HEK293 (cell line): Measurements from ENCODE around the gene CDC42BPA.
"Not testable (repeated sequence)": the region's sequence is repeated elsewhere in the genome, so short reads cannot be mapped to it uniquely, and the experiment has no call there.

ENCODE experiments used
- CTCF ChIA-PET: fragments of 350-600 bp; formaldehyde crosslinking; extraction: SDS; loops from one replicate; lab custom pipeline; 2021; ENCODE audit warnings: antibody characterized with exemption; lab: Yijun Ruan, JAX
- POLR2A ChIA-PET: fragments of 300-600 bp; formaldehyde crosslinking; extraction: SDS; loops from one replicate; lab custom pipeline; 2020; ENCODE audit warnings: antibody characterized with exemption, inconsistent platforms; lab: Yijun Ruan, JAX
- H3K27ac ChIP-seq: fragments of 200-500 bp; sonication (Bioruptor generic); 2 replicates; pipeline ENCODE4 v1.5.1; 2014; ENCODE audit warnings: low read depth, low read length, control low read depth, inconsistent platforms; ENCODE audit errors: extremely low read depth
- H3K36me3 ChIP-seq, 2 experiments: fragments of 200-500 bp in 1 of 2; sonication (Bioruptor generic) in 1 of 2; 1 replicate in 1 of 2; 2 replicates in 1 of 2; pipeline ENCODE4 v1.5.1; 2014 to 2017; ENCODE audit warnings: inconsistent platforms in 2 of 2, low read length in 2 of 2; ENCODE audit not compliant: control insufficient read depth in 2 of 2, insufficient read depth in 1 of 2
- H3K4me1 ChIP-seq: fragments of 200-500 bp; sonication (Bioruptor generic); 2 replicates; pipeline ENCODE4 v1.5.1; 2014; ENCODE audit warnings: mild to moderate bottlenecking, low read length, inconsistent platforms; ENCODE audit not compliant: control insufficient read depth, insufficient read depth
- H3K4me3 ChIP-seq: 2 replicates; pipeline ENCODE4 v1.5.1; 2011; ENCODE audit warnings: low read depth, mild to moderate bottlenecking, control low read depth, low read length, moderate library complexity
- H3K9me3 ChIP-seq: fragments of 200-500 bp; sonication (Bioruptor generic); 2 replicates; pipeline ENCODE4 v1.5.1; 2014; ENCODE audit warnings: low read depth, low read length, inconsistent platforms; ENCODE audit not compliant: control insufficient read depth, insufficient read depth
- PRDM2 ChIP-seq: fragments of 450-650 bp; formaldehyde crosslinking; IDR thresholded peaks from 2 replicates; pipeline ENCODE4 v1.5.1; 2016; ENCODE audit warnings: missing biosample characterization, missing genetic modification characterization, borderline replicate concordance
- SP7 ChIP-seq: fragments of 450-650 bp; formaldehyde crosslinking; IDR thresholded peaks from 2 replicates; pipeline ENCODE4 v1.5.1; 2016; ENCODE audit warnings: missing biosample characterization, missing genetic modification characterization
- ZBTB17 ChIP-seq: fragments of 450-650 bp; formaldehyde crosslinking; IDR thresholded peaks from 2 replicates; pipeline ENCODE4 v1.5.1; 2016; ENCODE audit warnings: missing biosample characterization, missing genetic modification characterization
- ZFP41 ChIP-seq: fragments of 450-650 bp; formaldehyde crosslinking; IDR thresholded peaks from 2 replicates; pipeline ENCODE4 v1.5.1; 2016; ENCODE audit warnings: missing biosample characterization, missing genetic modification characterization, borderline replicate concordance
- ZNF140 ChIP-seq: fragments of 450-650 bp; formaldehyde crosslinking; IDR thresholded peaks from 2 replicates; pipeline ENCODE4 v1.5.1; 2016; ENCODE audit warnings: missing biosample characterization, missing genetic modification characterization
- ZNF302 ChIP-seq: fragments of 450-650 bp; formaldehyde crosslinking; IDR thresholded peaks from 2 replicates; pipeline ENCODE4 v1.5.1; 2016; ENCODE audit warnings: missing biosample characterization, missing genetic modification characterization, low read depth
- ZNF48 ChIP-seq: fragments of 450-650 bp; formaldehyde crosslinking; IDR thresholded peaks from 2 replicates; pipeline ENCODE4 v1.5.1; 2016; ENCODE audit warnings: missing biosample characterization, missing genetic modification characterization
- ZNF558 ChIP-seq: fragments of 450-650 bp; formaldehyde crosslinking; IDR thresholded peaks from 2 replicates; pipeline ENCODE4 v1.5.1; 2016; ENCODE audit warnings: missing biosample characterization, missing genetic modification characterization
- ZNF624 ChIP-seq: fragments of 450-650 bp; formaldehyde crosslinking; IDR thresholded peaks from 2 replicates; pipeline ENCODE4 v1.5.1; 2017; ENCODE audit warnings: missing biosample characterization, missing genetic modification characterization
- TF ChIP-seq, protein P1 (sequence below): IDR thresholded peaks from 2 replicates; pipeline ENCODE4 v1.6.1; 2011; ENCODE audit warnings: mild to moderate bottlenecking, low read depth, low read length, borderline replicate concordance
- TF ChIP-seq, protein P2 (sequence below): fragments of 450-650 bp; formaldehyde crosslinking; IDR thresholded peaks from 2 replicates; pipeline ENCODE4 v1.5.1; 2016; ENCODE audit warnings: missing biosample characterization, missing genetic modification characterization

The CDC42BPA gene

GRCh38 chr1:227281371-227281770, 36.9 kb downstream of the CDC42BPA start:
- H3K27ac ChIP-seq = no peak overlapping the region
- POLR2A ChIA-PET = no interaction called here
- H3K9me3 ChIP-seq = no peaks in the 10 kb centered on the region
- no peak overlapping the region for H3K4me3 ChIP-seq
- H3K4me1 ChIP-seq = no peaks in the 10 kb centered on the region
- no peak for TF ChIP-seq ZNF624 (tag by site-specific recombination)
- TF ChIP-seq PRDM2 (tag by site-specific recombination) = no peak
- TF ChIP-seq ZFP41 (tag by site-specific recombination) = no peak
- TF ChIP-seq ZNF48 = no peak
- TF ChIP-seq, protein P1, sequence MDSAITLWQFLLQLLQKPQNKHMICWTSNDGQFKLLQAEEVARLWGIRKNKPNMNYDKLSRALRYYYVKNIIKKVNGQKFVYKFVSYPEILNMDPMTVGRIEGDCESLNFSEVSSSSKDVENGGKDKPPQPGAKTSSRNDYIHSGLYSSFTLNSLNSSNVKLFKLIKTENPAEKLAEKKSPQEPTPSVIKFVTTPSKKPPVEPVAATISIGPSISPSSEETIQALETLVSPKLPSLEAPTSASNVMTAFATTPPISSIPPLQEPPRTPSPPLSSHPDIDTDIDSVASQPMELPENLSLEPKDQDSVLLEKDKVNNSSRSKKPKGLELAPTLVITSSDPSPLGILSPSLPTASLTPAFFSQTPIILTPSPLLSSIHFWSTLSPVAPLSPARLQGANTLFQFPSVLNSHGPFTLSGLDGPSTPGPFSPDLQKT = no peak
- TF ChIP-seq, all 188 proteins: peak for 0
- no peaks in the 10 kb centered on the region for H3K36me3 ChIP-seq
- CTCF ChIA-PET = interaction anchor here (0.6 kb wide), 1 partner anchor 18 kb away, joined by 3 read pairs; no protein-coding TSS in a partner anchor

- Histone ChIP-seq H3K27ac (no peak overlapping the region), H3K4me3 (no peak overlapping the region), H3K9me3 (no peaks in the 10 kb centered on the region), H3K4me1 (no peaks in the 10 kb centered on the region), H3K36me3 (no peaks in the 10 kb centered on the region)
- ChIA-PET POLR2A (no interaction called here), CTCF (no interaction called here)
- TF ChIP-seq SP7 (tag by site-specific recombination) = no peak
- TF ChIP-seq ZBTB17 = peak; percentile 26; the same call in 1 of the 2 replicates
- no peak for TF ChIP-seq ZNF558
- TF ChIP-seq ZNF302 (tag by site-specific recombination) = no peak
These were observed 37.5 kb downstream of the CDC42BPA start for GRCh38 chr1:227280836-227281235.

GRCh38 chr1:227276156-227276693, 42.1 kb downstream of the CDC42BPA start:
- H3K9me3 ChIP-seq, CTCF ChIA-PET, H3K4me3 ChIP-seq, H3K36me3 ChIP-seq, POLR2A ChIA-PET, H3K4me1 ChIP-seq, H3K27ac ChIP-seq: not testable (repeated sequence)

- TF ChIP-seq, protein P2, sequence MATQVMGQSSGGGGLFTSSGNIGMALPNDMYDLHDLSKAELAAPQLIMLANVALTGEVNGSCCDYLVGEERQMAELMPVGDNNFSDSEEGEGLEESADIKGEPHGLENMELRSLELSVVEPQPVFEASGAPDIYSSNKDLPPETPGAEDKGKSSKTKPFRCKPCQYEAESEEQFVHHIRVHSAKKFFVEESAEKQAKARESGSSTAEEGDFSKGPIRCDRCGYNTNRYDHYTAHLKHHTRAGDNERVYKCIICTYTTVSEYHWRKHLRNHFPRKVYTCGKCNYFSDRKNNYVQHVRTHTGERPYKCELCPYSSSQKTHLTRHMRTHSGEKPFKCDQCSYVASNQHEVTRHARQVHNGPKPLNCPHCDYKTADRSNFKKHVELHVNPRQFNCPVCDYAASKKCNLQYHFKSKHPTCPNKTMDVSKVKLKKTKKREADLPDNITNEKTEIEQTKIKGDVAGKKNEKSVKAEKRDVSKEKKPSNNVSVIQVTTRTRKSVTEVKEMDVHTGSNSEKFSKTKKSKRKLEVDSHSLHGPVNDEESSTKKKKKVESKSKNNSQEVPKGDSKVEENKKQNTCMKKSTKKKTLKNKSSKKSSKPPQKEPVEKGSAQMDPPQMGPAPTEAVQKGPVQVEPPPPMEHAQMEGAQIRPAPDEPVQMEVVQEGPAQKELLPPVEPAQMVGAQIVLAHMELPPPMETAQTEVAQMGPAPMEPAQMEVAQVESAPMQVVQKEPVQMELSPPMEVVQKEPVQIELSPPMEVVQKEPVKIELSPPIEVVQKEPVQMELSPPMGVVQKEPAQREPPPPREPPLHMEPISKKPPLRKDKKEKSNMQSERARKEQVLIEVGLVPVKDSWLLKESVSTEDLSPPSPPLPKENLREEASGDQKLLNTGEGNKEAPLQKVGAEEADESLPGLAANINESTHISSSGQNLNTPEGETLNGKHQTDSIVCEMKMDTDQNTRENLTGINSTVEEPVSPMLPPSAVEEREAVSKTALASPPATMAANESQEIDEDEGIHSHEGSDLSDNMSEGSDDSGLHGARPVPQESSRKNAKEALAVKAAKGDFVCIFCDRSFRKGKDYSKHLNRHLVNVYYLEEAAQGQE = peak; percentile 99
- TF ChIP-seq ZNF140 (tag by site-specific recombination) = no peak
- ChIA-PET CTCF (interaction anchor here (0.7 kb wide), 1 partner anchor 337 kb away, joined by 3 read pairs; no protein-coding TSS in a partner anchor), POLR2A (no interaction called here)
- H3K27ac ChIP-seq = no peak overlapping the region
- no peak overlapping the region for H3K4me3 ChIP-seq
- H3K9me3 ChIP-seq = no peaks in the 10 kb centered on the region
- peaks cover 4% of the 10 kb centered on the region; the same call in 1 of the 2 replicates for H3K4me1 ChIP-seq
- no peaks in the 10 kb centered on the region for H3K36me3 ChIP-seq
These were observed 44.7 kb downstream of the CDC42BPA start for GRCh38 chr1:227273557-227273956.
